H1 (cell line): Measurements from ENCODE around the gene SLC6A18.

Experiments
- BCL11A ChIP-seq, 2 experiments: IDR thresholded peaks; one replicate each; pipeline ENCODE4 v1.6.1; 2011; ENCODE audit warnings: low read depth in 2 of 2, low read length in 2 of 2, mild to moderate bottlenecking in 2 of 2
- CBX5 ChIP-seq: fragments of 300-800, 300-1000 bp; sonication (generic); IDR thresholded peaks from 2 replicates; pipeline ENCODE4 v1.7.1; 2016; ENCODE audit warnings: antibody characterized with exemption, low read length, low read depth
- CHD1 ChIP-seq: IDR thresholded peaks from 2 replicates; pipeline ENCODE4 v1.6.1; 2012; ENCODE audit warnings: low read depth, low read length, improper control_type of control experiment
- CREB1 ChIP-seq: IDR thresholded peaks from 2 replicates; pipeline ENCODE4 v1.6.1; 2012; ENCODE audit warnings: inconsistent platforms
- CTCF ChIP-seq, 3 experiments: IDR thresholded peaks; 1 replicate in 2 of 3; 2 replicates in 1 of 3; pipeline versions ENCODE4 v1.5.1 to v1.6.1; 2011; ENCODE audit warnings: low read length in 3 of 3, mild to moderate bottlenecking in 3 of 3, inconsistent platforms in 2 of 3, low read depth in 1 of 3, moderate library complexity in 1 of 3; ENCODE audit not compliant: insufficient read depth in 1 of 3; ENCODE audit errors: control extremely low read depth in 1 of 3
- EP300 ChIP-seq, 2 experiments: IDR thresholded peaks; 1 replicate in 1 of 2; 2 replicates in 1 of 2; pipeline ENCODE4 v1.6.1; 2011 to 2012; ENCODE audit warnings: low read depth in 2 of 2, low read length in 2 of 2, mild to moderate bottlenecking in 2 of 2, borderline replicate concordance in 1 of 2, inconsistent platforms in 1 of 2, moderate library complexity in 1 of 2
- EZH2 ChIP-seq: fragments of 200-600 bp; sonication (generic); IDR thresholded peaks from 2 replicates; pipeline ENCODE4 v1.7.1; 2012; ENCODE audit warnings: low read depth, mild to moderate bottlenecking, moderate library complexity, low read length, inconsistent platforms; ENCODE audit not compliant: severe bottlenecking
- POLR2A ChIP-seq, 2 experiments: IDR thresholded peaks; 1 replicate in 1 of 2; 2 replicates in 1 of 2; pipeline ENCODE4 v1.6.1; 2011; ENCODE audit warnings: low read depth in 2 of 2, low read length in 2 of 2, mild to moderate bottlenecking in 2 of 2; ENCODE audit errors: control extremely low read depth in 1 of 2
- POLR2AphosphoS5 ChIP-seq: IDR thresholded peaks from 2 replicates; pipeline ENCODE4 v1.6.1; 2011; ENCODE audit warnings: low read depth, low read length
- RFX5 ChIP-seq: IDR thresholded peaks from 2 replicates; pipeline ENCODE4 v1.6.1; 2011; ENCODE audit warnings: low read depth, low read length, improper control_type of control experiment, borderline replicate concordance

- no peak for TF ChIP-seq RFX5
- no peak for TF ChIP-seq EZH2
- TF ChIP-seq POLR2AphosphoS5 = no peak
- TF ChIP-seq CHD1 = no peak
- no peak for TF ChIP-seq EP300 (IDR thresholded peaks at IDR 0.05; ENCODE audit: borderline replicate concordance in 1 of 2, low read depth in 2 of 2, low read length in 2 of 2)
- TF ChIP-seq CTCF (IDR thresholded peaks at IDR 0.05; ENCODE audit: control extremely low read depth in 1 of 3, insufficient read depth in 1 of 3, low read depth in 1 of 3, low read length in 3 of 3) = no peak
- TF ChIP-seq BCL11A (IDR thresholded peaks at IDR 0.05; ENCODE audit: low read depth in 2 of 2, low read length in 2 of 2) = no peak
- TF ChIP-seq POLR2A (IDR thresholded peaks at IDR 0.05; ENCODE audit: control extremely low read depth in 1 of 2, low read depth in 2 of 2, low read length in 2 of 2) = no peak
- no peak for TF ChIP-seq CREB1
- TF ChIP-seq CBX5 = no peak
Observed at GRCh38 chr5:1225081-1225480, at the start of gene SLC6A18.
